ENCODE data around the gene IREB2.
"Not testable (repeated sequence)": the region's sequence is repeated elsewhere in the genome, so short reads cannot be mapped to it uniquely, and the experiment has no call there.

IREB2 gene

DNA sequence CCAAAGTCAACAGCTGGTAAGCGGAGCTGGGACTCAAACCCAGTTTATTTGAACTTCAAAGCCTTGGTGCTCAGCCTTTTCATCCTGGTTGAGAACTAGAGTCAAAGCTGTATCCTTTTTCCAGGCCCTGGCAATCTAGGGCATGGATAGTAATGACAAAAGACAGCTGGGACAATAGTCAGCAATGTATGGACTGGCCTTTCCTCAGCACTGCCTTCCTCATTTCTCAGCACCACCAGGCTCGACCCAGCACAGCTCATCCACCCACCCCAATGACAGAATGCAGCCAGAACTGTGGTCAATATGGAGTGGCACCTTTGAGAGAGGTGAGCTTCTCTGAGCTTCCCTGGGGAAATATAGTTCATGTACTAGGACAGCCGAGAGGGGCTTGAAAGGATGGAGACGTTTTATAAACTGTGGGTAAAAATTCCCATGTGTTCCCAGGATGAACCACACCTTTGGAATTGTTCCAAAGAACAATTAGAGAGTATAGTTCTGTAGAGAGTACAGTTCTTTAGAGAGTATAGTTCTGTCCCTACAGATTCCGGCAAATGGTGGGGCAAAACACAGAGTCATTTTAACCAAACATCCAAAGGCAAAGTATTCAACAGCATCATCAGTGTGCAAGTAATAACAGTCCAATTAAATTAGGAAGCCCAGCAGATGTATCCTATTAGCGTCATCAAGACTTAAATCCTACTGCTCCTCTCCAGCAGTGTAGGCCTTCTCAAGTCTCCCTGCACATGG, 30.2 kb upstream of the IREB2 start:
- peak; percentile 82 for DNase-seq

DNA sequence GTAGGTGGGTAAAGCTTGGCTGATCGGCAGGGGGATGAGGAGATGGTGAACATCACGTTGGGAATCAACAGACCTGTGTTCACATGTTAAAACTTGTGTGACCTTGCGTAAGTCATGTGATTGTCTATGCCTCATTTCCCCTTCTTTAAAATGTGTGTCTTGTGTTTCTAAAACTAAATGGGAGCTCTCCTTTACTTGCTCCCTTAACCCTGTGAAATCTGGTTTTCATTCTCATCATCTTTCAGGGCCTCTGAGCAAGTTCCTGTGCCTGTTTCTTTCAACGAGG, 29.7 kb upstream of the IREB2 start:
- no peak for DNase-seq

DNA sequence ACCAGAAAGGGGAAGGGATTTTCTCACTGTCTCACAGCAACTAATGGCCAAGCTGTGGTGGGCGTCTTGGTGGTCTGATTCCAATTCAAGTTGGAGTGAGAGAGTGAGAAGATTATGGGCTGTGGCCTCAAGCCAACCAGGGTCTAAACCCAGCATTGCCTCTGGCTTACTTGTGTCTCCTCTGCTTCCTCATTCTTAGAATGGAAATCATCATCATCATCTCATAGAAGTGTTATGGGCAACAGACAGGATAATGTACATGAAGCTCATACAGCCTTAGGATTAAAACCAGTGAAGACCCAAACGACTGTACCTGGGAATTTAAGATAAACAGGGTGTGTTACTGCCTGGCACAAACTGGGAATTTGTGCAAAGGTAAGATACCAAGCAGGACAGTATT, 29.1 kb upstream of the IREB2 start:
- no peak for DNase-seq

DNA sequence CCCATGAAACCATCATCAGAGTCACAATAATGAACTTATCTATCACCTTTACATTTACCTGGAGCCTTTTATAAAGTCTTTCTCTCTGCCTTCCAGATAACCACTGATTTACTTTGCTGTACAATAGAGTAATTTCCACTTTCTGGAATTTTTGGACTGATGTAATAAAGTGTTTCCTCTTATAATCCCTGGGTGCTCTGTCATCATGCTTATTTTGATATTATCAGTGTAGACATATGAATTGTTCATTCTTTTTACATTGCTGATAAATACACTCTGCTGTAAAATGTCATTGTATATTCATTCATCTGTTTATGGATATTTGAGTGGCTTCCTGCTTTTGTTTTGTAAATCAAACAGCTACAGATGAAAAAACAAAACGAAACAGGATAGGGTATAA, 27.0 kb upstream of the IREB2 start:
- no peak for DNase-seq

DNA sequence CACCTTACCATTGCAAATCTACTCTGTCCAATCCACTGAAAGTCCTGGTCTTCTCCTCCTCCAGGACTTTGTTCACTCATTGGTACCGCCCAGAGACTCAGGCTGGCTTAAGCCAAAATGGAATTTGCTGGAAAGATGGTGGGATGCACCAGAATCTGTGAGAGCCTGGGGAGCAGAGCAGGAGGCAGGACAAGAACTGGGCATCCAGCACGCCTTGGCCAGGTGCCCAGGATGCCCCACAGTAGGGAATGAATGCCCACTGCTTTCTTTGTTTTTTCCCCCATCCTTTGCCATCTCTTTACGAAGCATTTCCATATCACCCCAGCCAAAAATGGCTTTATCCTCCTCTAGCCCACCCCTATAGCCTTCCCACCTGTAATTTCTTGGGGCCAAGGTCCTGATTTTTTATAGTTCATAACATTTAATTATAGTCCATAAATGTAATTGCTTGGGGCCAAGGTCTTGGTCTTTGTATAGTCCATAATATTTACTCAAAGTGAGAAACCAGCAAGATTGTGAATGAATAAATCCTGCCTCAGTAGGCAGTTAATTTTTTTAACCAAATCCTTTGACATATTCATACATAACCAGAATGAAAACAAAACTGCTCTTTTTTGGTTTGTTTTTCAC, 23.3 kb upstream of the IREB2 start:
- no peak for DNase-seq

DNA sequence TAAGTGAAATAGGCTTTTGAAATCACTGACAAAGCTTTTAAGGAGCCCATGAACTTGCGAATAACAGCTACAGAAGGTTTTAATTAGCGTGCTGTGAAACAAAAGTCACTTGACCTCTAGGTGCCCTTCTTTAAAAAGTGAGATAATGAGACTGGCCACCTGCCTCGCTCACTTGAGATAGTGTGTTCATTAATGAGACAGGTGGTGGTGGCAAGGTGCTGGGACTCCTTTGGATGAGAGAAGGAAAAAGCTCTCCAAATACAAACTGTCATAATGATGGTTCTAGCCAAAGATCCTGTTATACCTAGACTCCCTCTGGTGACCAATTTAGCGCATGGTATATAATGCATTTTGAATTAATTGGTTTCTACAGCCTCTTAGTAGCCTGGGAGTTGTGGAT, 22.7 kb upstream of the IREB2 start:
- peak; percentile 79 for DNase-seq

DNA sequence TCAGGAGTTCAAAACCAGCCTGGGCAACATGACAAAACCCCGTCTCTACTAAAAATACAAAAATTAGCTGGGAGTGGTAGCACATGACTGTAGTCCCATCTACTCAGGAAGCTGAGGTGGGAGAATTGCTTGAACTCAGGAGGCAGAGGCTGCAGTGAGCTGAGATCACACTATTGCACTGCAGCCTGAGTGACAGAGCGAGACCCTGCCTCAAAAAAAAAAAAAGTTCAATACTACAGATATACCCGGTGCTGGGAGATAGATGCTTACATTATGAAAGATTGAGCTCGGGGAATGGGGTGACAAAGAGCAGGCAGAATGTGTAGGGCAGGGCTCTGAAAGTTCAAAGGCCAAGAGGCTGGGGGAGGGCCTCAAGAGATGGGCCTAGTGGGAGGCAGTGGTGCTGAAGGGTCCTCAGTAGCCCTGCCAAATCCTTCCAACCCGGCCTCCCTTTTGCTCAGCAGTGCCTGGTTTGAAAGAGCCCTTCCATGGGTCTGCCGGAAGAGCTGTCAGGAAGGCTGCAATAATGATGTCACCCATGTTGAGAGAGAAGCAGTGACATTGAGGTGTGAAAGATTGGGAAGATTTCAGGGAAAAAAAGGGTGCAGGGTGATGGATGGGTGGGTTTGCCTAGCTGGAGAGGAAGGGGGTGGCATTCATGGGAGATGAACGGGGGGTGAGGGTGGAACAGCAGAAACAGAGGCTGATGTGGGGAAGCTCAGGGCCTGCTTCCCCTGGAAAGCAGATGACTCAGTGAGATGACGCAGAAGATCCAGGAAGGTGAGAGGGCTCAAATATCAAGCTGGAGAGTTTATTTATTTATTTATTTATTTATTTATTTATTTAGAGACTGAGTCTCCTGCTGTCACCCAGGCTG, 20.0 kb upstream of the IREB2 start:
- no peak for DNase-seq

DNA sequence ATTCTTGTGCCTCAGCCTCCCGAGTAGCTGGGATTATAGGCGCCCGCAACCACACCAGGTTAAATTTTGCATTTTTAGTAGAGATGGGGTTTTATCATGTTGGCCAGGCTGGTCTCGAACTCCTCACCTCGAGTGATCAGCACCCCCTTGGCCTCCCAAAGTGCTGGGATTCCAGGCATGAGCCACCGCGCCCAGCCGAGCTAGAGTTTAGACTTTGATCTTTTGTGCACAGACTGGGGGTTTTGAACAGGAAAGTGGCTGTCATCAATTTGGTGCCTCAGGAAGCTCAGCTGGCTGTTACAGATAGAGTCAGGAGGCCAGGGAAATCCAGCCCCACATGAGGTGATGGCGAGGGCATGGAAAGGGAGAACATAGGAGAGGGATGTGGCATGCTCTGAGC, 19.3 kb upstream of the IREB2 start:
- DNase-seq = no peak

DNA sequence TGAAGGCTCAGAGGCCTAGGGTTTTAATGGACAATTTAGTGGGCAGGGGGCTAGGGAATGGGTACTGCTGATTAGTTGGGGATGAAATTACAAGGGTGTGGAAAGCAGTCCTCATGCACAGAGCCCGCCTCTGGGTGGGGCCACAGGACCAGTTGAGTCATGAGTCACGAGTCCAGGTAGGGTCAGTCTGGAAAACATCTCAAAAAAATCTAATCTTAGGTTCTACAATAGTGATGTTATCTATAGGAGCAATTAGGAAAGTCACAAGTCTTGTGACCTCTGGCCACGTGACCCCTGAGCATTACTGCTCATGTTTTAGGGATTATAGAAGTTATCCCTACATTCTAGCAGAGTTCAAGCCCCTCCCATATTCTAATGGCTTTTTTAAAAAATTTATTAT, 18.6 kb upstream of the IREB2 start:
- DNase-seq = no peak

DNA sequence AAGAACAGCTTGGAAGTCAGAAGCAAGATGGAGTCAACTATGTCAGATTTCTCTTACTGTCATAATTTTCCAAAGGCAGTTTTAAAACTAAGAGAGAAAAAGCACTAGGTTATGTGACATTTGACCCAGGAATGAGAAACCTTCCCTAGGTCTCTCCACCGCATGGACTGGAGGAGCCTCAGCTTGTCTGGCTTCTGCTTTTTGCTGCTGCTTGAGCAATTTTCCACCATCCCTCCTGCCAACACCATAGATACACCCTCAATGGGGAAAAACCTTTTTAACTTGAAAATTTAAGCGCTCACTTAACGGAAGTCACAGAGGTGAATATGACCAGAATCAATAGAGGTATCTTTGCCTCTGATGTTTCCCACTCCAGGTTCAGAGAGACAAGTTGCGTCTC, 17.8 kb upstream of the IREB2 start:
- DNase-seq = no peak

DNA sequence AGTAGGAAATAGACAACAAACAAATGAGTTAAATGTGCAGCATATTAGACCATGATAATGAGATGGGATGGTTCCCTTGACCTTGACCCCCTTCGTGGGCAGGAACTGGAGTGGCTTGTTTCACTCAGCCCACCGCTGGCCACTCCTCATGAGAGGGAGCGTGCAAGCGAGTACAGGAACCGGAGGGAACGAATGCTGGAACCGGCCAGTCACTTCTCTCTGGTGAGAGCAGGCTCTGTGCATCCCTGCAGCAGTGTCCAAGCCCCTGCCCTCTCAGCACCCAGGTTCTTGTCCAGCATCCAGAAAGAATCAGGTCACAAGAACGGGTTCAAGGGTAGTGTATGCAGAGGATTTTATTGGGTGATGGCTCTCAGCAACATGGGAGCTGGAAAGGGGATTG, 17.2 kb upstream of the IREB2 start:
- no peak for DNase-seq

DNA sequence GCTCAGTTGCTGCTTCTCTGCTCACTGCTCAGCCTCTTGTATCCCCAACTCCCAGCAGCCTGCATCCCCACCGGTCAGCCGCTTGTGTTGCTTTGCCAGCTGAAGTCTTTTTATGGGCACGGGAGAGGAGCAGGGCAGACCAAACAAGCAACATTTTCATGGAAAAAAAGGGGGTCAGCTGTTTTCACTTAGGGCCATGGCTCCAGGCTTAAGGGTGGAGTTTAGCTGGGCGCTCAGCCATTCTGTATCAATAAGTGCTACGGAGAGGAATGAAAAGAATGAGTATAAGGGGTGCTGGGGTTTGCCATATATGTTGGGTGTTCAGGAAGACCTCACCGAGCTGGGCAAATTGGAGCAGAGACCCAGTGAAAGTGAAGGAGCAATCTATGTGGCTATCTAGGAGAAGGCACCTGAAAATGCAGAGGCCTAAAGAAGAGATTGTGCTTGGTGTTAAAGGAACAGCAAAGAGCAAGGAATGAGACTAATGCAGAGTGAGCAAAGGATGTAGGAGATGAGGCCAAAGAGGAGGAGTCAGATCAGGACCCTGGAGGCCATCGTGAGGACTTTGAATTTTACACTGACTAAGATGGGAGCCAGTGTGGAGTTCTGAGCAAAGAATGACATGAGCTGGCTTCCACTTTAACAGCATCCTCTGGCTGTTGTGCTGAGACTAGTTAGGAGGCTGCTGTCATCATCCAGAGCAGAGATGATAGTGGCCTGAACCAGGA, 16.6 kb upstream of the IREB2 start:
- DNase-seq = no peak

DNA sequence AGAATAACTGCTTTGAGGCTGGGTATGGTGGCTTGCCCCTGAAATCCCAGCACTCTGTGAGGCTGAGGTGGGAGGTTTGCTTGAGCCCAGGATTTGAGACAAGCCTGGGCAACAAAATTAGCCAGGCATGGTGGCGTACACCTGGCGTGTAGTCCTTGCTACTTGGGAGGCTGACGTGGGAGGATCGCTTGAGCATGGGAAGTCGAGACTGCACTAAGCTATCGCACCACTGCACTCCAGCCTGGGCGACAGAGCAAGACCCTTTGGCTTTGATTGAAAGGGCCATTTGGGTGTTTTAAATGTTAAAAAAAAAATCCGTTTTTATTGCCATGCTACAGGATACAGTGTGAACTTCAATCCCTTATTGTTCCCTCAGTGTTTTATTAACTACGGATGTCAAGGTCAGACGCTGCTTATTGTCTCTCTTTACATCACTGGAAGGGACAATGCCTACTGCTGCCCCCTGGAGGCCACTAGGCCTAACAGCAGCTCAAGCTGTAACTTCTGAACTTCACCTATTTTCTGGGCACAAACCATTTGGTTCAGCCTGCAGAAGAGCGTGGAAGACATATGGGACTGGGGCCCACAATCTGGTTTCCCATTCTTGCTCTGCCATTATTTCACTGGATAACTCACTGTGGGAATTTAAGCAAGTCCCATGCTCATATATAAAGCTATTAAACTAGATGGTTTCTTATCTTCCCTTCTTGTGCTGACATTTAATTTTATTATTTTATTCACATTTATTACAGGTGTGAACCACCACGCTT, 15.3 kb upstream of the IREB2 start:
- DNase-seq = peak; percentile 80

DNA sequence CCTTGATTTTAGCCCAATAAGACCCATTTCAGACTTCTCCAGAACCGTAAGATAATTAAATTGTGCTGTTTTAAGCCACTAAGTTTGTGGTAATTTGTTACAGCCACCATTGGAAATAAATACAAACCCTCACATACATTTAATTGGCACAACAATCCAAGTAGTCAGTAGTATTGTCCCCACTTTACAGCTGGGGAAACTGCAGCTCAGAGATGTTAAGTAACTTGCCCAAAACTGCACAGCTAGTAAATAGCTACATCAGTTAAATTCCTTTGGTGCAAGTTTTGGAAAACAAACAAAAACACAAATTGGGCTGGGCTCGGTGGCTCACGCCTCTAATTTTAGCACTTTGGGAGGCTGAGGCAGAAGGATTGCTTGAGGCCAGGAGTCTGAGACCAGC, 13.3 kb upstream of the IREB2 start:
- no peak for DNase-seq

DNA sequence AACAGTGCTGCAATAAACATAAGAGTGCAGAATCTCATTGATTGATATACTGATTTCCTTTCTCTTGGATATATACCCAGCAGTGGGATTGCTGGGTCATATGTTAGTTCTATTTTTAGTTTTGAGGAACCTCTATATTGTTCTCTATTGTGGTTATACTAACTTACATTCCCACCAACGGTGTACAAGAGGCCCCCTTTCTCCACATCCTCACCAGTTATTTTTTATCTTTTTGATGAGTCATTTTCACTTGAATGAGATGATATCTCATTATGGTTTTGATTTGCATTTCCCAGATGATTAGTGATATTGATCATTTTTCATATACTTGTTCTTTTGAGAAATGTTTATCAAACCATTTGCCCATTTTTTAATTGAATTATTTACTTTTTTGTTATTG, 12.4 kb upstream of the IREB2 start:
- no peak for DNase-seq

DNA sequence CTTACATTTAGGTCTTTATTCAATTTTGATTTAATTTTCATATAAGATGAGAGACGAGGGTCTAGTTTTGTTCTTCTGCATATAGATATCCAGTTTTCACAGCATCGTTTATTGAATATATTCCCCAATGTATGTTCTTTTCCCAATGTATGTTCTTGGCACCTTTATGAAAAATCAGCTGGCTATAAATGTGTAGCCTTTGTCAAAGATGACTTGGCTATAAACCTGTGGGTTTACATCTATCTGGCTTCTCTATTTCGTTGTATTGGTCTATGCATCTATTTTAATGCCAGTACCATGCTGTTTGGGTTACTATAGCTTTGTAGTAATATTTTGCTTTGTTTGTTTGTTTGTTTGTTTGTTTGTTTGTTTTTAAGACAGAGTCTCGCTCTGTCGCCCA, 11.7 kb upstream of the IREB2 start:
- no peak for DNase-seq

DNA sequence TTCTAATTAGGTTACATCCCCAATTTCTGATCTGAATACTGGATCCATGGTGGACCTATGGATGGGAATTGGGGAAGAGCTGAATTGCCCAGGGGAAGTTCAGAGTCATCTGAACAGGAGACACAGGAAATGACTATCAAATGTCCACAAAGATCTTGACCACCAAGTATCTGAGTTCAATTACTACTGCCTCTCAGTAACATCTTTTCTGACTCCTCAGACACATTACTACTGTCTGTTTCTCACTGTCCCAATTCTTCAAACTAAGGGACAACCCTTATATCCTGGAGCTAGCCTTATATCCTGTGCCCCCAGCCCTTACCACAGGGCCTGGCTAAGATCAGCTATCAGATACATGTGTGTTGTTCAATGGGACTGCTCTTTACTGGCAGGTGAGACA, 10.1 kb upstream of the IREB2 start:
- no peak for DNase-seq

DNA sequence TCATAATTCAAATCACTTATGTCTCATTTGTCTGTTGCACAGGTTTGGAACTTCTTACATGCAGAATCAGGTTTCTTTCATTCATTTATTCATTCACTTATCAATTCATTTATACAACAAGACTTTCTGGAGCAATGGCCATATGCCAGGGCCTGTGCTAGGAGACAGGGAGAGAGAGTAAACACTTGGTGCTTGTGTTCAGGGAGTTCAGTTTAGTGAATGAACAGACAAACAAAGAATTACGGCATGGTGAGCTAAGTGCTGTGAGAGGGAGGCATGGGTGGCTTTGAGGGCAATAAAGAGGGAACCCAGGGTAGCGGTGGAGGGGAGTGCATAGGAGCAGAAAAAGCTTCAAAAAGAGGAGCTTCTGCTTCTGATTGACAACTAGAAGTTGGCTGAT, 8.5 kb upstream of the IREB2 start:
- no peak for DNase-seq

DNA sequence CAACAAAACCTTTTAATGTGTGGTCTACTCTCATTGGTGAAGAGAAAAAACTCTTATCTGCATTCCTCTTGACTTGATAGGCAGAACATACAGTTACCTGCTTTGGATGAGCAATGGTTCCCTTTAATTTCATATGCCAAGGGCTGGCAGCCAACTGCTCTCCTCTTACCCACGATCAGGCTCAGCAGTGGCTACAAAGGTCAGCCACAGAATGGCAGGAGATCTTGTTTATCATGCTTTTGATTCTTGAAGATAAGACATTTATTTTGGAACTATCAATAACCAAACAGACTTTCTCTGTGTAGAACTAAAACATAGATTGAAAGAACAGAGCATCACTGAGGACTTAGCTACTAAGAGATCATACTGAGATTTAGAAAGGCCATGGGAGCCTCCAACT, 6.1 kb upstream of the IREB2 start:
- no peak for DNase-seq

DNA sequence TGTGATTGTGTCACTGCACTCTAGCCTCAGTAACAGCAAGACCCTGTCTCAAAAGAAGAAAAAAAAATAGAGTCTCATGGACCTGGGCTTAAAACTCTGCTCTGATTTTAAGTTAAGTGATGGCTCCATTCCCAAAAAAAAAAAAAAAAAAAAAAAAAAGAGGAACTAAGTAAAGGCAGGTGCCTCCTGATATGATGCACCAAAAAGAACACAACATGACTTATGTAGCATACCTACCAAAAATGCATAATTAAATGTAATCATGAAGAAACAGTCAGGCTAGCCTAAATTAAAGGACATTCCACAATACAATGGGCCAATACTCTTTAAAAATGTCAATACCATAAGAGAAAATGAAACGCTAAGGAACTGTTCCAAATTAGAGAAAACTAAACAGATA, 5.4 kb upstream of the IREB2 start:
- no peak for DNase-seq

DNA sequence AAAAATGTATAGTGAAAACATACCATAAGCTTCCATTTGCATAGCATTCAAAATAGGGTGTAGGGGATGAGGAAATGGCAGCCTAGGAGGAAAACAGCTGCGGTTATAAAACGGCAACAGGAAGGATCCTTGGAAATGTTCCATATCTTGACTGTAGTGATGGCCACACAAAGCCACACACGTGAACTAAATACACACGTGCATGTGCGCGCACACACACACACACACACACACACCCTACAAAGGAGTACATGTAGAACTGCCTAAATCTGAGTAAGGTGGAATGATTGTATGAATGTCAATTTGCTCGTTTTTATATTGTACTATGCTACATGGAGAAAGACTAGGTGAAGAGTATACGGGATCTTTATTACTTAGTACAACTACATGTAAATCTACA, 3.9 kb upstream of the IREB2 start:
- no peak for DNase-seq

DNA sequence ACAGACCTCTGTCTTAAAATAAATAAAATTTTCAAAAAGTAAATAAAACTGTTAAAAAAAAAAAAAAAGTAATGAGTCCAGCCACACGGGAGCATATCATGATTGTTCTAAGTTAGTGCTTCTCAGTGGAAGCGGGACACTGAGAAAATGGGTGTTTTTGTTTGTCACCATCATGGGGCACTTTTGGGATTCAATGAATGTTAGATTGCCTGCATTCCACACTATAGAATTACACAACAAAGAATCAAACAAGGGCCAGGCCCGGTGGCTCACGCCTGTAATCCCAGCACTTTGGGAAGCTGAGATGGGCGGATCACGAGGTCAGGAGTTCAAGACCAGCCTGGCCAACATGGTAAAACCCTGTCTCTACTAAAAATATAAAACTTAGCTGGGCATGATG, 3.3 kb upstream of the IREB2 start:
- not testable (repeated sequence) for DNase-seq

All from NCI-H82 (cell line).